Motor neuron (in vitro differentiated cells): ENCODE data around the gene UBASH3B. TPM values are rescaled to one million over a fixed set of nuclear protein-coding genes. Genes with fewer than 3 reads are reported as not detected.
"Not testable (repeated sequence)": the region's sequence is repeated elsewhere in the genome, so short reads cannot be mapped to it uniquely, and the experiment has no call there.

Experiments
- ATAC-seq, 8 experiments: fragments of 200-7000 bp; cut with Tn5 transposase; replicated peaks in 6 of 8; 2 replicates each; pipeline ENCODE4 v1.8.0; 2021; ENCODE audit warnings: mild to moderate bottlenecking in 8 of 8, moderate library complexity in 8 of 8
- H3K27ac ChIP-seq, 2 donors: fragments of 250-450 bp; sonication (Bioruptor Pico); 2 replicates each; pipeline ENCODE4 v1.9.0; 2021; ENCODE audit warnings: antibody characterized with exemption in 2 of 2, mild to moderate bottlenecking in 2 of 2, moderate library complexity in 1 of 2
- H3K4me1 ChIP-seq, 2 donors: fragments of 250-450 bp; sonication (Bioruptor Pico); replicated peaks in 1 of 2; 2 replicates each; pipeline ENCODE4 v1.6.1; 2021; ENCODE audit warnings: antibody characterized with exemption in 2 of 2, mild to moderate bottlenecking in 2 of 2, moderate library complexity in 1 of 2
- H3K4me3 ChIP-seq, 5 donors: fragments of 250-450 bp; sonication (Bioruptor Pico); 2 replicates each; pipeline ENCODE4 v1.9.0; 2021; ENCODE audit warnings: antibody characterized with exemption in 5 of 5, mild to moderate bottlenecking in 5 of 5, moderate library complexity in 4 of 5
- WGBS, 10 experiments: fragments of 450-650 bp; shearing (Covaris generic); methylation state at CpG; one replicate each; pipeline ENCODE4 v1.0.0; 2022; 5-methylcytosine and 5-hydroxymethylcytosine counted together
- in situ Hi-C, 9 experiments: fragments of 400-800 bp; cut with MboI; loops; one replicate each; pipeline ENCODE4 v1.15.0; 2021; ENCODE audit warnings: low sequenced_read_pairs in 9 of 9, low pct_unique_long_range_greater_than_20kb in 2 of 9; ENCODE audit not compliant: unreplicated experiment in 9 of 9
- total RNA-seq, 8 experiments: library from RNA; unstranded; fragments of 300-600 nt; gene quantifications; 2 replicates each; pipeline versions ENCODE4 v1.2.3 to v1.2.4, GENCODE V29; 2022

Gene UBASH3B
- total RNA-seq, 8 experiments from 2014 or later: 0.72 to 16.5 (median 3.5) TPM

DNA sequence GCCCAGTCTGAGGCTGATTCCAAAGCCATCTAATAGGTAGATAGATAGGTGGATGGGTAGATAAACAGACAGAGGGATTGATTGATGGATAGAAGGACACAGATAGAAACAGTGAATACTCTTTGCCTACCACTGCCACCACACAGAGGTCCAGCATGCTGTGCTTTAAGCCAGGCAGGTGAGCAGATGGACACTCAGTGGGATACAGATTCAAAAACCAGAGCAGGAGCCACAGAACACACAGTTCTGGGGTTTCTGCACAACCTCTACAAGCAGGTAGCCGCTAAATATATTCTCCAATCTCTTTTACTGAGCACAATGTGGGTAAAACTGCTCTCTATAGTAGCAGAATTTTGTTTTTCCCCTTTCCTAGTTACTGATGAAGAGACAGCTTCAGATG lies 206.6 kb downstream of the UBASH3B start:
- Histone ChIP-seq H3K4me1 (no peaks in the 10 kb centered on the region), H3K4me3 (no peak overlapping the region), H3K27ac (no peak overlapping the region)
- ATAC-seq: no peak
- in situ Hi-C loops: loop anchor here in 4 of 9 experiments (10.0 to 25.0 kb wide), 2 partner anchors 163 to 175 kb away; no protein-coding TSS in a partner anchor
- WGBS, 10 experiments: 60 to 100% (median 83%) methylated on average over 1 of the region's 1 CpG; no CpG with 5 or more reads in 7 of the 10 experiments

DNA sequence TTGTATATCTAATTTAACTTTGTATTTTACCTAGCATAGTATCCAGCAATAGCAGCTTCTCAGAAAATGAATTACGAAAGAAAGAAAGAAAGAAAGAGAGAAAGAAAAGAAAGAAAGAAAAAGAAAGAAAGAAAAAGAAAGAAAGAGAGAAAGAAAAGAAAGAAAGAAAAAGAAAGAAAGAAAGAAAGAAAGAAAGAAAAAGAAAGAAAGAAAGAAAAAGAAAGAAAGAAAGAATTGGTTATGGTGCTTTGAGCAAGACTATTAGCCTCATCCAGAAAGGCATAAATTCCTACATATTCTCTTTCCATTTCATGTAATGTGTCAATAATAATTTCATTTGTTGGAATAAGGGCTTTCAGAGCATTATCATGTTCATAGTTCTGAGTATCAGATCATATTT lies 207.6 kb downstream of the UBASH3B start:
- not testable (repeated sequence) for H3K4me3 ChIP-seq, ATAC-seq, H3K4me1 ChIP-seq, H3K27ac ChIP-seq
- WGBS, 10 experiments: 0 to 100% (median 42%) methylated on average over 1 of the region's 1 CpG
- in situ Hi-C loops: loop anchor here in 4 of 9 experiments (10.0 to 25.0 kb wide), 2 partner anchors 162 to 174 kb away; no protein-coding TSS in a partner anchor

DNA sequence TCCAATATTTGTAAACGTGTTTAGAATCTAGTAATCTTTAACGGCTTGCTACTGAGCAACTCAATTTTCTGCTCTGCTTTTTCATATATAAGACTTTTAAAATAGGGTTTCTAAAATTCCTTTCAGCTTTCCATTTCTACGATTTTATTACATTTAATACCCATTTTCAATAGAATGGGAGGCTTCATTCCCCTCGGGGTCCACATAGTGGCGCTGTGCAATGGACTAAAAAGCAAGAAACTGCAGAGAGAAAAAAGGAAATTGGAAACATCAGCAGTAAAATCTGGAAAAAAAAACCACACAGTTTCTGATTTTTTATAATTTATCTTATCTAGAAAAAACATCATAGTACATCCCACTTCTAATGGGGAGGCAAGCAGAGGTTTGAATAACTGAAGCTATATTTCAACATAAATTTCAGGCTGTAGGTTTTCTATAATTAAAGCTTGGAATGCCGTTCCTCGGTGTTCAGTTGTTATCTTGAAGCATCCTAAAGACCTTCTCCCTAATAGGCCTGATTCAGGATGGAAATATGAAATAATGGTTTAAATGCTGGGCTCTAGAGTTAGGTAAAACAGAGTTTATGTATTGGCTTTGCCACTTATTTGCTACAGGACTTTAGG lies 208.3 kb downstream of the UBASH3B start:
- 8 to 37% (median 27%) methylated on average over 2 to 7 of the region's 7 CpGs for WGBS, 10 experiments
- in situ Hi-C loops: loop anchor here in 4 of 9 experiments (10.0 to 25.0 kb wide), 2 partner anchors 161 to 173 kb away; no protein-coding TSS in a partner anchor
- Histone ChIP-seq H3K4me3 (no peak overlapping the region), H3K27ac (no peak overlapping the region), H3K4me1 (no peaks in the 10 kb centered on the region)
- no peak for ATAC-seq

Other genes with a start within 250 kb of the UBASH3B start
- gene CRTAM, start 182.8 kb downstream of the UBASH3B start, total RNA-seq: under 1 TPM in 4 of 8 experiments, not detected in 4; 0.11 to 0.19 (median 0.14) TPM
- 10 to 100 TPM in 1 of 8 experiments, 1 to 10 TPM in 5, under 1 TPM in 2; 0.36 to 16.7 (median 1.9) TPM for gene JHY, start 227.0 kb downstream of the UBASH3B start, total RNA-seq